Measurements from ENCODE around the gene IL17RC.

The IL17RC gene

GRCh38 chr3:9940746-9941145 is 23.8 kb downstream of the IL17RC start:
- DNase-seq (ENCODE audit: extremely low read depth, insufficient read length), result no peak
- Histone ChIP-seq H3K27me3 (replicated peaks; ENCODE audit: control insufficient read depth, insufficient read depth, low read length) (no peaks in the 10 kb centered on the region), H3K4me3 (replicated peaks; ENCODE audit: low read depth, low read length) (no peak overlapping the region), H3K36me3 (ENCODE audit: control insufficient read depth, insufficient read depth, low read length) (peaks cover 31% of the 10 kb centered on the region)
- no peak for TF ChIP-seq CTCF (IDR thresholded peaks at IDR 0.05; ENCODE audit: insufficient read depth, low read length, poor library complexity, severe bottlenecking)

- Histone ChIP-seq H3K27me3 (replicated peaks; ENCODE audit: control insufficient read depth, insufficient read depth, low read length) (no peaks in the 10 kb centered on the region), H3K4me3 (replicated peaks; ENCODE audit: low read depth, low read length) (no peak overlapping the region), H3K36me3 (ENCODE audit: control insufficient read depth, insufficient read depth, low read length) (peaks cover 34% of the 10 kb centered on the region)
- TF ChIP-seq CTCF (IDR thresholded peaks at IDR 0.05; ENCODE audit: insufficient read depth, low read length, poor library complexity, severe bottlenecking), result no peak
- DNase-seq (ENCODE audit: extremely low read depth, insufficient read length), result no peak
These were observed 25.3 kb downstream of the IL17RC start for GRCh38 chr3:9942164-9942563.

GRCh38 chr3:9942934-9943690 is 26.2 kb downstream of the IL17RC start:
- no peak for DNase-seq (ENCODE audit: extremely low read depth, insufficient read length)
- no peak overlapping the region for H3K4me3 ChIP-seq (replicated peaks; ENCODE audit: low read depth, low read length)
- H3K36me3 ChIP-seq (ENCODE audit: control insufficient read depth, insufficient read depth, low read length), result peaks cover 31% of the 10 kb centered on the region
- H3K27me3 ChIP-seq (replicated peaks; ENCODE audit: control insufficient read depth, insufficient read depth, low read length), result no peaks in the 10 kb centered on the region
- TF ChIP-seq CTCF (IDR thresholded peaks at IDR 0.05; ENCODE audit: insufficient read depth, low read length, poor library complexity, severe bottlenecking), result no peak

GRCh38 chr3:9944271-9944670 is 27.4 kb downstream of the IL17RC start:
- Histone ChIP-seq H3K27me3 (replicated peaks; ENCODE audit: control insufficient read depth, insufficient read depth, low read length) (no peaks in the 10 kb centered on the region), H3K4me3 (replicated peaks; ENCODE audit: low read depth, low read length) (no peak overlapping the region), H3K36me3 (ENCODE audit: control insufficient read depth, insufficient read depth, low read length) (peaks cover 39% of the 10 kb centered on the region)
- no peak for TF ChIP-seq CTCF (IDR thresholded peaks at IDR 0.05; ENCODE audit: insufficient read depth, low read length, poor library complexity, severe bottlenecking)
- DNase-seq (ENCODE audit: extremely low read depth, insufficient read length), result no peak

GRCh38 chr3:9945358-9945757 is 28.5 kb downstream of the IL17RC start:
- TF ChIP-seq CTCF (IDR thresholded peaks at IDR 0.05; ENCODE audit: insufficient read depth, low read length, poor library complexity, severe bottlenecking), result no peak
- Histone ChIP-seq H3K4me3 (replicated peaks; ENCODE audit: low read depth, low read length) (no peak overlapping the region), H3K27me3 (replicated peaks; ENCODE audit: control insufficient read depth, insufficient read depth, low read length) (no peaks in the 10 kb centered on the region), H3K36me3 (ENCODE audit: control insufficient read depth, insufficient read depth, low read length) (peaks cover 43% of the 10 kb centered on the region)
- no peak for DNase-seq (ENCODE audit: extremely low read depth, insufficient read length)

Data from GM06990 (cell line).